SK-N-SH (cell line): ENCODE results near the gene PIPOX. TPM values are rescaled to one million over a fixed set of nuclear protein-coding genes. Genes with fewer than 3 reads are reported as not detected.

Experiments used
- CTCF ChIA-PET: fragments of 300-600, 350-600 bp; formaldehyde crosslinking; extraction: SDS; loops from one replicate; lab custom pipeline; 2021; lab: Yijun Ruan, JAX
- POLR2A ChIA-PET: fragments of 350-600 bp; sonication (Branson Sonifier 250); formaldehyde crosslinking; extraction: SDS; loops from one replicate; lab custom pipeline; 2020; ENCODE audit warnings: antibody characterized with exemption, inconsistent platforms; lab: Yijun Ruan, JAX
- DNase-seq: peaks from one replicate; pipeline ENCODE4 v3.0.0; 2012
- H2AFZ ChIP-seq: fragments of 200-600 bp; sonication (generic); 2 replicates; pipeline ENCODE4 v1.8.1; 2016; ENCODE audit warnings: antibody characterized with exemption, mild to moderate bottlenecking, low read depth
- H3F3A ChIP-seq: fragments of 200-600 bp; sonication (generic); replicated peaks from 2 replicates; pipeline ENCODE3; 2016; ENCODE audit warnings: antibody characterized with exemption, mild to moderate bottlenecking; ENCODE audit not compliant: insufficient read depth
- H3K27ac ChIP-seq, 2 experiments: fragments of 200-500 bp in 1 of 2; fragments of 200-600 bp in 1 of 2; sonication (Bioruptor generic) in 1 of 2; sonication (generic), shearing (Covaris generic) in 1 of 2; 2 replicates each; pipeline versions ENCODE4 v1.5.1 to v1.6.1; 2014 to 2016; ENCODE audit warnings: low read depth in 2 of 2, inconsistent platforms in 1 of 2, low read length in 1 of 2, mild to moderate bottlenecking in 1 of 2, mixed read lengths in 1 of 2
- H3K27me3 ChIP-seq: fragments of 200-600 bp; sonication (generic), shearing (Covaris generic); 2 replicates; pipeline ENCODE4 v1.6.1; 2016; ENCODE audit warnings: mixed run types; ENCODE audit not compliant: insufficient read depth
- H3K36me3 ChIP-seq, 2 experiments: fragments of 200-500 bp in 1 of 2; fragments of 200-600 bp in 1 of 2; sonication (Bioruptor generic) in 1 of 2; sonication (generic) in 1 of 2; replicated peaks in 1 of 2; 2 replicates each; pipeline versions ENCODE3 to v1.5.1; 2014 to 2016; ENCODE audit warnings: low read length in 1 of 2, mild to moderate bottlenecking in 1 of 2; ENCODE audit not compliant: insufficient read depth in 2 of 2, control insufficient read depth in 1 of 2
- H3K4me1 ChIP-seq, 2 experiments: fragments of 200-500 bp in 1 of 2; fragments of 200-600 bp in 1 of 2; sonication (Bioruptor generic) in 1 of 2; sonication (generic), shearing (Covaris generic) in 1 of 2; 2 replicates each; pipeline versions ENCODE4 v1.5.1 to v1.6.1; 2014 to 2016; ENCODE audit warnings: low read depth in 1 of 2, low read length in 1 of 2, mixed run types in 1 of 2; ENCODE audit not compliant: insufficient read depth in 2 of 2, control insufficient read depth in 1 of 2
- H3K4me2 ChIP-seq: fragments of 200-600 bp; sonication (generic), shearing (Covaris generic); 2 replicates; pipeline ENCODE4 v1.6.1; 2017; ENCODE audit warnings: mixed run types
- H3K4me3 ChIP-seq, 2 experiments: fragments of 200-500 bp in 1 of 2; fragments of 200-600 bp in 1 of 2; sonication (Bioruptor generic) in 1 of 2; sonication (generic), shearing (Covaris generic) in 1 of 2; 2 replicates each; pipeline versions ENCODE4 v1.5.1 to v1.8.1; 2014 to 2016; ENCODE audit warnings: low read depth in 2 of 2, inconsistent platforms in 1 of 2, low read length in 1 of 2, mild to moderate bottlenecking in 1 of 2, mixed read lengths in 1 of 2, moderate library complexity in 1 of 2
- H3K79me2 ChIP-seq: fragments of 200-600 bp; sonication (generic); 2 replicates; pipeline ENCODE4 v1.8.1; 2017; ENCODE audit warnings: mild to moderate bottlenecking; ENCODE audit not compliant: insufficient read depth
- H3K9ac ChIP-seq: fragments of 200-600 bp; sonication (generic); 2 replicates; pipeline ENCODE4 v1.6.1; 2017; ENCODE audit warnings: mixed run types
- H3K9me2 ChIP-seq: fragments of 200-600 bp; sonication (generic); 2 replicates; pipeline ENCODE4 v1.6.1; 2017; ENCODE audit warnings: mixed run types
- H3K9me3 ChIP-seq: fragments of 200-600 bp; sonication (generic); 2 replicates; pipeline ENCODE4 v1.6.1; 2017; ENCODE audit warnings: mixed run types, mild to moderate bottlenecking, moderate library complexity
- H4K20me1 ChIP-seq: fragments of 200-600 bp; sonication (generic); 2 replicates; pipeline ENCODE4 v1.6.1; 2017; ENCODE audit warnings: mild to moderate bottlenecking, mixed run types; ENCODE audit not compliant: insufficient read depth
- EP300 ChIP-seq, 2 experiments: IDR thresholded peaks; 2 replicates each; pipeline versions ENCODE4 v1.4.0 to v1.6.1; 2012; ENCODE audit warnings: borderline replicate concordance in 1 of 2, low read depth in 1 of 2, low read length in 1 of 2
- EZH2phosphoT487 ChIP-seq: fragments of 200-600 bp; sonication (generic); IDR thresholded peaks from 2 replicates; pipeline ENCODE4 v1.6.1; 2017; ENCODE audit warnings: low read depth, mixed run types, mild to moderate bottlenecking, antibody characterized with exemption, moderate library complexity, borderline replicate concordance
- FOXJ3 ChIP-seq: sonication (generic); formaldehyde crosslinking; IDR thresholded peaks from 2 replicates; pipeline ENCODE4 v1.5.1; 2020; ENCODE audit warnings: mild to moderate bottlenecking, missing genetic modification reagents
- FOXM1 ChIP-seq: IDR thresholded peaks from 2 replicates; pipeline ENCODE4 v1.4.0; 2012; ENCODE audit warnings: low read depth, mild to moderate bottlenecking
- GABPA ChIP-seq: IDR thresholded peaks from 2 replicates; pipeline ENCODE4 v1.4.0; 2012; ENCODE audit warnings: low read depth, mild to moderate bottlenecking
- NRF1 ChIP-seq: IDR thresholded peaks from 2 replicates; pipeline ENCODE4 v1.6.1; 2012; ENCODE audit warnings: low read depth, mild to moderate bottlenecking, low read length
- SMC3 ChIP-seq: IDR thresholded peaks from 2 replicates; pipeline ENCODE4 v1.6.1; 2012; ENCODE audit warnings: low read depth, low read length, improper control_type of control experiment
- USF2 ChIP-seq: fragments of 150-350 bp; IDR thresholded peaks from 2 replicates; pipeline ENCODE4 v1.6.1; 2017; ENCODE audit warnings: antibody characterized with exemption, low read length, low read depth, borderline replicate concordance
- YY1 ChIP-seq: IDR thresholded peaks from 2 replicates; pipeline ENCODE4 v1.4.0; 2012; ENCODE audit warnings: low read depth, mild to moderate bottlenecking
- WGBS: methylation state at CpG from one replicate; pipeline ENCODE4 v1.1.6; 2017; ENCODE audit warnings: low lambda C conversion rate; 5-methylcytosine and 5-hydroxymethylcytosine counted together
- polyA plus RNA-seq, 3 experiments: library from polyadenylated mRNA; depleted of rRNA; stranded (reverse); fragments of >200 nt; gene quantifications; 2 replicates each; pipeline ENCODE4 v1.2.3, GENCODE V29; 2012
- TF ChIP-seq, protein P1 (sequence below): fragments of 200-600 bp; sonication (generic); IDR thresholded peaks from 2 replicates; pipeline ENCODE4 v1.6.1; 2017; ENCODE audit warnings: antibody characterized with exemption, mild to moderate bottlenecking, moderate library complexity

PIPOX gene
- polyA plus RNA-seq, 1 of the 3 experiments (the other 2 are of a cell fraction), result 0.31 TPM

GRCh38 chr17:29094101-29094708 lies 51.3 kb downstream of the PIPOX start:
- no peak overlapping the region for H3K27ac ChIP-seq
- no peak overlapping the region for H3K4me3 ChIP-seq
- peaks cover 0 to 28% of the 10 kb centered on the region in 2 experiments; a peak in 3 of 4 replicates for H3K4me1 ChIP-seq
- H4K20me1 ChIP-seq, result no peaks in the 10 kb centered on the region
- H3K9me2 ChIP-seq, result no peaks in the 10 kb centered on the region
- no peaks in the 10 kb centered on the region for H3K27me3 ChIP-seq
- 91% methylated on average over 11 of the region's 11 CpGs for WGBS
- H3K36me3 ChIP-seq, result peaks cover 0 to 50% of the 10 kb centered on the region in 2 experiments
- H3K9me3 ChIP-seq, result no peaks in the 10 kb centered on the region
- TF ChIP-seq FOXJ3 (CRISPR knock-in tag) (no peak), YY1 (no peak), NRF1 (no peak), FOXM1 (no peak), EZH2phosphoT487 (no peak), SMC3 (no peak)
- TF ChIP-seq, protein P1, sequence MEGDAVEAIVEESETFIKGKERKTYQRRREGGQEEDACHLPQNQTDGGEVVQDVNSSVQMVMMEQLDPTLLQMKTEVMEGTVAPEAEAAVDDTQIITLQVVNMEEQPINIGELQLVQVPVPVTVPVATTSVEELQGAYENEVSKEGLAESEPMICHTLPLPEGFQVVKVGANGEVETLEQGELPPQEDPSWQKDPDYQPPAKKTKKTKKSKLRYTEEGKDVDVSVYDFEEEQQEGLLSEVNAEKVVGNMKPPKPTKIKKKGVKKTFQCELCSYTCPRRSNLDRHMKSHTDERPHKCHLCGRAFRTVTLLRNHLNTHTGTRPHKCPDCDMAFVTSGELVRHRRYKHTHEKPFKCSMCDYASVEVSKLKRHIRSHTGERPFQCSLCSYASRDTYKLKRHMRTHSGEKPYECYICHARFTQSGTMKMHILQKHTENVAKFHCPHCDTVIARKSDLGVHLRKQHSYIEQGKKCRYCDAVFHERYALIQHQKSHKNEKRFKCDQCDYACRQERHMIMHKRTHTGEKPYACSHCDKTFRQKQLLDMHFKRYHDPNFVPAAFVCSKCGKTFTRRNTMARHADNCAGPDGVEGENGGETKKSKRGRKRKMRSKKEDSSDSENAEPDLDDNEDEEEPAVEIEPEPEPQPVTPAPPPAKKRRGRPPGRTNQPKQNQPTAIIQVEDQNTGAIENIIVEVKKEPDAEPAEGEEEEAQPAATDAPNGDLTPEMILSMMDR, result no peak
- no peaks in the 10 kb centered on the region for H3F3A ChIP-seq
- no peak overlapping the region for H2AFZ ChIP-seq
- ChIA-PET CTCF (interaction anchor here (1.0 to 5.3 kb wide), 5 partner anchors 17 to 129 kb away, joined by 3 to 31 read pairs (median 6); no protein-coding TSS in a partner anchor), POLR2A (no interaction called here)
- DNase-seq, result no peak
- no peak overlapping the region for H3K4me2 ChIP-seq
- H3K9ac ChIP-seq, result no peak overlapping the region
- H3K79me2 ChIP-seq, result no peaks in the 10 kb centered on the region

DNA sequence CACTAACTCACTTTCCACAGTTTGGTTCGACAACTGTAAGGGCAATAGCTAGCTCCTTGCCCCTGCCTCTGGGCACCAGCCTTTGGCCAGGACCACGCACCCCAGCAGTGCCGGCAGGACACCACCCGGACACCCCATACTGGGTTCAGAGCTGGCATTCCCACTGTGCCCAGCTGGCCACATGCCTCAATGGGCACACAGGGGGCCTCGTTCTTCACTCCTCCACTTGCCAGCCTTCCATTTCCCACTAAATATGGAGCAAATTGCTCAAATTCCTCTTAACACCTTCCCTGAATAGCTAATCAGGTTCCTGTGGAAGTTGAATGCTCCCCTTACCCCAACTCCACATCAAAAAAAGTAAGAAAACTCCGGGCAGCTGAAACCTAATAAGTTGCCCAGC lies 52.5 kb downstream of the PIPOX start:
- Histone ChIP-seq H3F3A (no peaks in the 10 kb centered on the region), H3K27ac (no peak overlapping the region), H3K9me2 (no peaks in the 10 kb centered on the region), H3K4me2 (no peak overlapping the region), H3K27me3 (no peaks in the 10 kb centered on the region), H3K36me3 (peaks cover 0 to 43% of the 10 kb centered on the region in 2 experiments), H2AFZ (no peak overlapping the region), H3K9ac (no peak overlapping the region), H3K4me1 (peaks cover 0 to 32% of the 10 kb centered on the region in 2 experiments; a peak in 3 of 4 replicates), H3K9me3 (no peaks in the 10 kb centered on the region), H3K4me3 (no peak overlapping the region), H4K20me1 (no peaks in the 10 kb centered on the region), H3K79me2 (no peaks in the 10 kb centered on the region)
- TF ChIP-seq GABPA (no peak), FOXJ3 (CRISPR knock-in tag) (no peak), USF2 (no peak), EP300 (IDR thresholded peaks at IDR 0.05; ENCODE audit: borderline replicate concordance in 1 of 2, low read depth in 1 of 2, low read length in 1 of 2) (no peak)
- ChIA-PET POLR2A (no interaction called here), CTCF (interaction anchor here (0.6 to 1.4 kb wide), 3 partner anchors 12 to 133 kb away, joined by 3 to 4 read pairs (median 3); no protein-coding TSS in a partner anchor)
- 87% methylated on average over 4 of the region's 6 CpGs for WGBS
- DNase-seq, result no peak
